ENCODE measurements around the gene TMEM253.
A peak's percentile ranks its signal among the peaks of the same experiment; 100 is the strongest.

The TMEM253 gene

GRCh38 chr14:21106176-21106497 lies 5.3 kb downstream of the TMEM253 start:
- no peak for DNase-seq

GRCh38 chr14:21106498-21107282 lies 5.8 kb downstream of the TMEM253 start:
- DNase-seq: peak; percentile 74

GRCh38 chr14:21107283-21107800 lies 6.5 kb downstream of the TMEM253 start:
- DNase-seq: no peak

- no peak for DNase-seq
Observed at GRCh38 chr14:21108791-21109190, 7.9 kb downstream of the TMEM253 start.

- no peak for DNase-seq
Observed at GRCh38 chr14:21109377-21110138, 8.7 kb downstream of the TMEM253 start.

GRCh38 chr14:21112255-21112654 lies 11.4 kb downstream of the TMEM253 start:
- DNase-seq: no peak

GRCh38 chr14:21113369-21113768 lies 12.5 kb downstream of the TMEM253 start:
- DNase-seq: no peak

GRCh38 chr14:21118933-21119332 lies 18.1 kb downstream of the TMEM253 start:
- no peak for DNase-seq

- no peak for DNase-seq
Observed at GRCh38 chr14:21120686-21121085, 19.8 kb downstream of the TMEM253 start.

GRCh38 chr14:21121122-21121521 lies 20.3 kb downstream of the TMEM253 start:
- DNase-seq: no peak

GRCh38 chr14:21123429-21123828 lies 22.6 kb downstream of the TMEM253 start:
- DNase-seq: no peak

GRCh38 chr14:21133901-21134300 lies 33.0 kb downstream of the TMEM253 start:
- DNase-seq: no peak

- peak; percentile 6 for DNase-seq
Observed at GRCh38 chr14:21136024-21136423, 35.2 kb downstream of the TMEM253 start.

- DNase-seq: no peak
Observed at GRCh38 chr14:21142357-21142756, 41.5 kb downstream of the TMEM253 start.

GRCh38 chr14:21145437-21145836 lies 44.6 kb downstream of the TMEM253 start:
- DNase-seq: no peak

GRCh38 chr14:21149641-21150367 lies 48.9 kb downstream of the TMEM253 start:
- no peak for DNase-seq
